Measurements from ENCODE around the gene THAP4.
A peak's percentile ranks its signal among the peaks of the same experiment; 100 is the strongest.

Gene THAP4

DNA sequence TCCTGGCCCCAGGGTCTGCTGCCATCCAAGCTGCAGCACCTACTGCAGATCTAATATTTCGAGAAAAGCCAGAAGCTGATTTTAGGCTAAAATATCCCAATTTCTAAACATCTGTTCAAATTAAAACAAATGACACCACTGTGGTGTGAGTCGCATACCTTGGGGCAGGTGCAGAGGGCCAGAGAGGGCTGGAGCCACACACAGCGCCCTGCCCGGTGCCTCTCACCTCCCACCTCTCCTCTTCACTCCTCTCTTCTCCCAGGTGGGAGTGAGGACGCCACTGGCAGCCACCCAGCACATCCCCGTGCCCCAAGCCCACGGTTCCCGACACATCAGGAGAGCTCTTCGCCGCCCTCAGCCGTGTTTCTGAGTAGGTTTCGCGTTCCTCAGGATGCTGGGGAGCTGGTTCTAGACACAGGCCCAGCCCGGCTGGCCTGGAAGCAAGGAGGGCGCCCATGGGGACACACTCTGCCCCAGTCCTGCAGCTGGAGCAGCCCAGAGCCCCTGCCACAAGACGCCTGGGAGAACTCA is 21.4 kb downstream of the THAP4 start:
- Histone ChIP-seq H3K9me3 (ENCODE audit: insufficient read depth, low read length) (no peaks in the 10 kb centered on the region), H3K36me3 (ENCODE audit: insufficient read depth, insufficient read length, low read length) (peaks cover 52% of the 10 kb centered on the region), H3K9ac (ENCODE audit: insufficient read length, low read depth) (no peak overlapping the region), H3K4me3 (ENCODE audit: insufficient read length, low read depth) (no peak overlapping the region), H3K4me1 (ENCODE audit: insufficient read depth, insufficient read length) (peaks cover 3% of the 10 kb centered on the region), H3K27me3 (ENCODE audit: insufficient read depth, insufficient read length) (no peaks in the 10 kb centered on the region)
- TF ChIP-seq YY1 (IDR thresholded peaks at IDR 0.05; ENCODE audit: insufficient read depth, insufficient read length) (no peak), SUZ12 (IDR thresholded peaks at IDR 0.05; ENCODE audit: extremely low read depth, insufficient read depth, insufficient read length) (no peak), ZNF274 (IDR thresholded peaks at IDR 0.05; ENCODE audit: low read depth, low read length) (no peak)
- no peak for DNase-seq (ENCODE audit: low read depth, low spot score)

DNA sequence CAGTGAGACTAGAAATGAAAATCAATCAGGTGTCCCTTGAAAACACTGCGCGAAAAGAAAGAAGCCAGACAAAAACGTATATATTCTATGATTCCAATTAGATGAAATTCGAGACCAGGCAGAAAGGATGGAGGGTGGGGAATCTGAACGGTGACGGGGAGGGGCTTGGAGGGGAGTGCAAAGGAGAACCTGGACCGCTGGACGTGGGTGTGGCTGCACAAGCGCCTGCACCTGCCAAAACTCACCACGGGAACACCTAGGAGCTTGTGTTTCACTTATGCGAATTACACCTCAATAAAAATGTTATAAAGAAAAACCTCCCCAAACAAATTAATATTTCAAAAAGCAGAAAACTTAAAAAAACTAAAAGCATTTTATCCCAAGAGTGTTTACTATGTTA is 21.9 kb downstream of the THAP4 start:
- Histone ChIP-seq H3K9ac (ENCODE audit: insufficient read length, low read depth) (no peak overlapping the region), H3K4me1 (ENCODE audit: insufficient read depth, insufficient read length) (peaks cover 3% of the 10 kb centered on the region)

DNA sequence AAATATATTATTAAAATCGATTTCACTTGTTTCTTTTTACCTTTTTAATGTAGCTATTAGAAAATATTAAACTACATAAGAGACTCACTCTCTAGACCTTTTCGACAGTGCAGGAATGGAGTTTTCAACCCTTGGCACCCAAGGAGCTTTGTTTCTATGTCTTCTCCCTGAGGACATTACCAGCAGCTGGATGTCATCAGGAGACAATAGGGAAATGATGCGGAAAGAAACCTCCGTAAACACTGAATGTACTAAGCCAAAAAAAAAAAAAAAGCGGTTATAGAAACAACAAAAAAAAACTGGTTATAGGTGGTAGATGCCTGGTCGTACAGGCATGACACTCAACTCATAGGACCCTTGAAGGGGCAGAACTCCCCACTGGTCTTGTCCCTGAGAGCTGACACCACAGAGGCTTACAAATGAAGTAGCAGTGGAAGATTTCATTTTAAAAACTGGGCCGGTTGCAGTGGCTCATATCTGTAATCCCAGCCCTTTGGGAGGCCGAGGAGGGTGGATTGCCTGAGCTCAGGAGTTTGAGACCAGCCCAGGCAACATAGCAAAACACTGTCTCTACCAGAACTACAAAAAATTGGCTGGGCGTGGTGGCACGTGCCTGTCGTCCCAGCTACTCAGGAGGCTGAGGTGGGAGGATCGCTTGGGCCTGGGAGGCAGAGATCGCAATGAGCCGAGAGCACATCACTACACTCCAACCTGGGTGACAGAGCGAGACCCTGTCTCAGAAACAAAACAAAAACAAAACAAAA is 23.8 kb downstream of the THAP4 start:
- no peak overlapping the region for H3K9ac ChIP-seq (ENCODE audit: insufficient read length, low read depth)
- H3K4me3 ChIP-seq (ENCODE audit: insufficient read length, low read depth), result no peak overlapping the region
- H3K36me3 ChIP-seq (ENCODE audit: insufficient read depth, insufficient read length, low read length), result peaks cover 40% of the 10 kb centered on the region
- no peak for DNase-seq (ENCODE audit: low read depth, low spot score)
- H3K9me3 ChIP-seq (ENCODE audit: insufficient read depth, low read length), result no peaks in the 10 kb centered on the region
- peaks cover 3% of the 10 kb centered on the region for H3K4me1 ChIP-seq (ENCODE audit: insufficient read depth, insufficient read length)
- no peaks in the 10 kb centered on the region for H3K27me3 ChIP-seq (ENCODE audit: insufficient read depth, insufficient read length)
- no peak for TF ChIP-seq ZNF274 (IDR thresholded peaks at IDR 0.05; ENCODE audit: low read depth, low read length)
- no peak for TF ChIP-seq YY1 (IDR thresholded peaks at IDR 0.05; ENCODE audit: insufficient read depth, insufficient read length)
- TF ChIP-seq SUZ12 (IDR thresholded peaks at IDR 0.05; ENCODE audit: extremely low read depth, insufficient read depth, insufficient read length), result no peak

More for the DNA sequence above, 21.9 kb downstream of the THAP4 start:
- Histone ChIP-seq H3K27me3 (ENCODE audit: insufficient read depth, insufficient read length) (no peaks in the 10 kb centered on the region), H3K4me3 (ENCODE audit: insufficient read length, low read depth) (no peak overlapping the region), H3K9me3 (ENCODE audit: insufficient read depth, low read length) (no peaks in the 10 kb centered on the region), H3K36me3 (ENCODE audit: insufficient read depth, insufficient read length, low read length) (peaks cover 47% of the 10 kb centered on the region)
- DNase-seq (ENCODE audit: low read depth, low spot score), result no peak
- TF ChIP-seq ZNF274 (IDR thresholded peaks at IDR 0.05; ENCODE audit: low read depth, low read length), result no peak
- TF ChIP-seq SUZ12 (IDR thresholded peaks at IDR 0.05; ENCODE audit: extremely low read depth, insufficient read depth, insufficient read length), result no peak
- TF ChIP-seq YY1 (IDR thresholded peaks at IDR 0.05; ENCODE audit: insufficient read depth, insufficient read length), result no peak

DNA sequence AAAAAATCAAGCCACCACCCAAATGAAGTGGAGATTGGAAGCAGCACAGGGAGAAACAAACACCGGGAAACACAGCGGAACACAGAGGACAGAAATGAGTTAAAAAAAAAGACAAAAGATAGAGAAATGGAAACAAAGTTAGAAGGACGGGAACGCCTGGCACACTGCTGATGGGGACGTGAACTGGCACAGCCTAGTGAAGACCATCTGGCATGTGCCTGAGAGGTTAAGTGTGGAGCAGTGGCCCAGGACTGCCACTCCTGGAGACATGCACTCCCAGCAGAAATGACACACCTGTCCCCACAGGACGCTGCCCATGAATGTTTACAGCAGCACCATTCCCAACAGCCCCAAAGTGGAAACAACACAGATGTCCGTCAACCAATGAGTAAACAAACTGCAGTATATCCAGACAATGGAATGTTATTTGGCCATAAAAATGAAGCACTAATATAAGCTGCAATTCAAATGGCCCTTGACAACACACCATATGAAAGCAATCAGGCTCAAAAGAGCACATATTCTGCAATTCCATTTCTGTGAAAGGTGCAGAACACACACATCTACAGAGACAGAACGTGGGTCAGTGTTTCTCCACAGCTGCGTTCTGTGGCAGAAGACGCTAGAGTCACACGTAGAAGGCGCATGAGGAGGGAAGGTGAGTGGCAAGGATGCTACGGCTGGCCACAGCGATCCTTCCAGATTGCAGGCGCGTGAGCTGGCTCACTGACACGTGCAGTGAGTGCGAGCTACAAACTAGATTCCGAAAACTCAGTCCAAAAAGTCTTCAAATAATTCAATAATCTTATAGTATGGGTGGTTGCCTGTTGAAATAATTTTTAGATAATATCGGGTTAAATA is 24.6 kb downstream of the THAP4 start:
- H3K4me3 ChIP-seq (ENCODE audit: insufficient read length, low read depth), result no peak overlapping the region
- no peak overlapping the region for H3K9ac ChIP-seq (ENCODE audit: insufficient read length, low read depth)
- peaks cover 41% of the 10 kb centered on the region for H3K36me3 ChIP-seq (ENCODE audit: insufficient read depth, insufficient read length, low read length)
- no peaks in the 10 kb centered on the region for H3K27me3 ChIP-seq (ENCODE audit: insufficient read depth, insufficient read length)
- DNase-seq (ENCODE audit: low read depth, low spot score), result no peak
- H3K4me1 ChIP-seq (ENCODE audit: insufficient read depth, insufficient read length), result peaks cover 3% of the 10 kb centered on the region
- TF ChIP-seq YY1 (IDR thresholded peaks at IDR 0.05; ENCODE audit: insufficient read depth, insufficient read length) (no peak), ZNF274 (IDR thresholded peaks at IDR 0.05; ENCODE audit: low read depth, low read length) (no peak)
- no peaks in the 10 kb centered on the region for H3K9me3 ChIP-seq (ENCODE audit: insufficient read depth, low read length)

DNA sequence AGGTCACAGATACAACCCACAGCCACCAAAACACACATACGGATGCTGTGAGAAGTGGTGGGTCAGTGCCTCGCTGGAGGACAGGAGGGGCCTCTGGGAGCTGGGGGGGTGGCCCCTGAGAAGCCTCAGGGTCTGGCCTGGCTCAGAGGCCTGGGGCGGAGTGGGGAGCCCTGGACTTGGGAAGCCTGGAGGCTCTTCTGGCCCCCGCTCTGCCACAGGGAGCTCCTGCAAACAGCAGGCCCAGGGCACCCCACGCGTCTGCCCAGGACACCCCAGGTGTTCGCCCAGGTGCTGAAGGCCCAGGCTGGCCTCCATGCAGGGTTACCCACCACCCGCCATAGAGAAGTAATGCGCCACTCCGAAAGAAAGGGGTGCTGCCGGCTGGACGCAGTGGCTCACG is 25.9 kb downstream of the THAP4 start:
- H3K9ac ChIP-seq (ENCODE audit: insufficient read length, low read depth), result peak overlapping the region; percentile 77
- peaks cover 3% of the 10 kb centered on the region for H3K4me1 ChIP-seq (ENCODE audit: insufficient read depth, insufficient read length)
- peak overlapping the region; percentile 52 for H3K4me3 ChIP-seq (ENCODE audit: insufficient read length, low read depth)
- no peak for DNase-seq (ENCODE audit: low read depth, low spot score)
- peaks cover 44% of the 10 kb centered on the region for H3K36me3 ChIP-seq (ENCODE audit: insufficient read depth, insufficient read length, low read length)
- no peaks in the 10 kb centered on the region for H3K9me3 ChIP-seq (ENCODE audit: insufficient read depth, low read length)
- no peaks in the 10 kb centered on the region for H3K27me3 ChIP-seq (ENCODE audit: insufficient read depth, insufficient read length)
- TF ChIP-seq SUZ12 (IDR thresholded peaks at IDR 0.05; ENCODE audit: extremely low read depth, insufficient read depth, insufficient read length), result no peak
- TF ChIP-seq ZNF274 (IDR thresholded peaks at IDR 0.05; ENCODE audit: low read depth, low read length), result no peak
- TF ChIP-seq YY1 (IDR thresholded peaks at IDR 0.05; ENCODE audit: insufficient read depth, insufficient read length), result no peak

DNA sequence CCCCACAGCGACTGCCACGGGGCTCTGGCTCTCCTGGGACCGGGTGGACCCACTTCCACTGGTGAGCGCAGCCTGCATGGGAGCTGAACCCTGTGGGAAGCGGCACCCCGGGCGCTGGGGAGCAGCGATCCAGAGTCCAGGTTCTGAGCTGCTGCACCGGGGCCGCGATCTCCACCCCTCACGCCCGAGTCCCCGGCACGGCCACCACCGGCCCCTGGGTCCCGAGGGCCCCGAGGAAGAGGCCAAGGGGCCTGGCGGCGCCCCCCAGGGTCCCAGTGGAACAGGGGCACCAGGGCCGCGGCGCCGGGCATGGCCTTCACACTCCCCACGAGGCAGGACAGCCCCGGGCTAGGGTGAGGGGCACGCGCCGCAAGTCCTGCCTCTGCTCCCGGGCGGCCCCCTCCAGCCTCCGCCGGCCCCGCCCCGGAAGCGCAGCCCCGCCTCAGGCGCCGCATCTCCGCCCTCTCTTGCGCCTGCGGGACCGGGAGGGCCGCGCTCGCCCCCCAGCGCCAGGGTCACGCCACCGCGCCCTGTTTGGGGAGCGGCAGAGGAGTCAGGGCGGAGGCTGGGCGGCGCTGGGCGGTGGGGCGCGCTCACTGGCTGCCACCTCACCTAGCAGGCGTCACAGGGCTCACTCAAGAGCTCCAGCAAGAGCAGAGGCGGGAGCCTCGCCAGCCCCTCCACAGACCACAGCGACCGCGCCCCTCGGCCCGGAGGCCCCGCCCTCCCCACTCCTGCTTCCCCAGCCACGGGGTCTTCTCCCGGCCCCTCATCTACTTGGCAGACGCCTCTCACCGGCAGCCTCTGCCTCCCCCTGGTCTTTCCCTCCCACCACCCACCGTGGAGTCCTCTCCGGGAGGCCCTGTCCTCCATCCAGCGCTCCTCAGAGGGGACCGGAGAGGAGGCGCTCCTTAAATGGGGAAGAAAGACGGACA is 26.8 kb downstream of the THAP4 start:
- TF ChIP-seq SUZ12 (IDR thresholded peaks at IDR 0.05; ENCODE audit: extremely low read depth, insufficient read depth, insufficient read length) (no peak), ZNF274 (IDR thresholded peaks at IDR 0.05; ENCODE audit: low read depth, low read length) (no peak), YY1 (IDR thresholded peaks at IDR 0.05; ENCODE audit: insufficient read depth, insufficient read length) (no peak)
- Histone ChIP-seq H3K4me3 (ENCODE audit: insufficient read length, low read depth) (peak overlapping the region; percentile 66), H3K9ac (ENCODE audit: insufficient read length, low read depth) (peak overlapping the region; percentile 90), H3K9me3 (ENCODE audit: insufficient read depth, low read length) (no peaks in the 10 kb centered on the region), H3K4me1 (ENCODE audit: insufficient read depth, insufficient read length) (peaks cover 3% of the 10 kb centered on the region), H3K27me3 (ENCODE audit: insufficient read depth, insufficient read length) (no peaks in the 10 kb centered on the region), H3K36me3 (ENCODE audit: insufficient read depth, insufficient read length, low read length) (peaks cover 51% of the 10 kb centered on the region)
- DNase-seq (ENCODE audit: low read depth, low spot score), result peak; percentile 91

All from NT2/D1 (cell line).